ENCODE measurements around the gene LPIN3.

LPIN3 gene

GRCh38 chr20:41382791-41383305, 42.2 kb downstream of the LPIN3 start:
- no peak for TF ChIP-seq CTCF (conservative IDR thresholded peaks at IDR 0.05; ENCODE audit: low read depth, low read length)
- DNase-seq (ENCODE audit: low read depth), result no peak
- no peak overlapping the region for H3K4me3 ChIP-seq (ENCODE audit: low read depth, low read length)

- H3K4me3 ChIP-seq (ENCODE audit: low read depth, low read length), result no peak overlapping the region
- TF ChIP-seq CTCF (conservative IDR thresholded peaks at IDR 0.05; ENCODE audit: low read depth, low read length), result no peak
- no peak for DNase-seq (ENCODE audit: low read depth)
These were observed 46.1 kb downstream of the LPIN3 start for GRCh38 chr20:41386502-41387427.

- DNase-seq (ENCODE audit: low read depth), result peak; percentile 50
- peak; percentile 41 for TF ChIP-seq CTCF (conservative IDR thresholded peaks at IDR 0.05; ENCODE audit: low read depth, low read length)
- H3K4me3 ChIP-seq (ENCODE audit: low read depth, low read length), result no peak overlapping the region
These were observed 46.8 kb downstream of the LPIN3 start for GRCh38 chr20:41387444-41387851.

- no peak for TF ChIP-seq CTCF (conservative IDR thresholded peaks at IDR 0.05; ENCODE audit: low read depth, low read length)
- no peak for DNase-seq (ENCODE audit: low read depth)
- no peak overlapping the region for H3K4me3 ChIP-seq (ENCODE audit: low read depth, low read length)
These were observed 50.3 kb downstream of the LPIN3 start for GRCh38 chr20:41390889-41391288.

GRCh38 chr20:41391587-41392001, 51.0 kb downstream of the LPIN3 start:
- TF ChIP-seq CTCF (conservative IDR thresholded peaks at IDR 0.05; ENCODE audit: low read depth, low read length), result no peak
- no peak overlapping the region for H3K4me3 ChIP-seq (ENCODE audit: low read depth, low read length)
- DNase-seq (ENCODE audit: low read depth), result no peak

GRCh38 chr20:41392295-41392694, 51.7 kb downstream of the LPIN3 start:
- H3K4me3 ChIP-seq (ENCODE audit: low read depth, low read length), result no peak overlapping the region
- no peak for TF ChIP-seq CTCF (conservative IDR thresholded peaks at IDR 0.05; ENCODE audit: low read depth, low read length)
- DNase-seq (ENCODE audit: low read depth), result no peak
